Gastrocnemius medialis (tissue), 4 donors: ENCODE results near the gene FBLN1.

Experiments used
- POLR2A ChIP-seq, 2 donors: fragments of 450-650 bp; IDR thresholded peaks; one replicate each; pipeline ENCODE4 v1.6.1; 2017; ENCODE audit warnings: antibody characterized with exemption in 2 of 2, mild to moderate bottlenecking in 2 of 2, moderate library complexity in 2 of 2
- TF ChIP-seq, protein P1 (sequence below), 5 experiments: fragments of 450-650 bp in 3 of 5; fragments of 200-600 bp in 2 of 5; sonication (generic) in 2 of 5; IDR thresholded peaks in 4 of 5; conservative IDR thresholded peaks in 1 of 5; 1 replicate in 4 of 5; 2 replicates in 1 of 5; pipeline ENCODE4 v1.5.1; 2016 to 2019; ENCODE audit warnings: antibody characterized with exemption in 5 of 5, mild to moderate bottlenecking in 3 of 5, moderate library complexity in 3 of 5

DNA sequence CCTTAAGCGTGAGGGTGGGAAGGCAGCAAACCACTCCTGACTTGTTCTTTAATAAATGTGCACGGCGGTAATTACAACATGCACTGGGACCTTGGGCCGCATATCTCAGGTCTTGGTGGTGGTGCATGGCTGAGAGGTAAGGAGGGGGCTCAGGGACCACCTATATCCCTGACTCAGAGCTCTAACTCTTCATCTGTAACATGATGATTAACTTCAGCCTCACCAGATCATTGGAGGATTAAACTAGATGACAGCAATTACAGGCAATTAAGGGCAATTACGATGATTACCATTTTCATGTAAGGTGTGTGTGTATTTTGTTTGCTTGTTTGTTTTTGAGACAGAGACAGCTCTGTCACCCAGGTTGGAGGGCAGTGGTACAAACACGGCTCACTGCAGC is 45.0 kb downstream of the FBLN1 start:
- TF ChIP-seq, protein P1, sequence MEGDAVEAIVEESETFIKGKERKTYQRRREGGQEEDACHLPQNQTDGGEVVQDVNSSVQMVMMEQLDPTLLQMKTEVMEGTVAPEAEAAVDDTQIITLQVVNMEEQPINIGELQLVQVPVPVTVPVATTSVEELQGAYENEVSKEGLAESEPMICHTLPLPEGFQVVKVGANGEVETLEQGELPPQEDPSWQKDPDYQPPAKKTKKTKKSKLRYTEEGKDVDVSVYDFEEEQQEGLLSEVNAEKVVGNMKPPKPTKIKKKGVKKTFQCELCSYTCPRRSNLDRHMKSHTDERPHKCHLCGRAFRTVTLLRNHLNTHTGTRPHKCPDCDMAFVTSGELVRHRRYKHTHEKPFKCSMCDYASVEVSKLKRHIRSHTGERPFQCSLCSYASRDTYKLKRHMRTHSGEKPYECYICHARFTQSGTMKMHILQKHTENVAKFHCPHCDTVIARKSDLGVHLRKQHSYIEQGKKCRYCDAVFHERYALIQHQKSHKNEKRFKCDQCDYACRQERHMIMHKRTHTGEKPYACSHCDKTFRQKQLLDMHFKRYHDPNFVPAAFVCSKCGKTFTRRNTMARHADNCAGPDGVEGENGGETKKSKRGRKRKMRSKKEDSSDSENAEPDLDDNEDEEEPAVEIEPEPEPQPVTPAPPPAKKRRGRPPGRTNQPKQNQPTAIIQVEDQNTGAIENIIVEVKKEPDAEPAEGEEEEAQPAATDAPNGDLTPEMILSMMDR (IDR thresholded peaks at IDR 0.05 in 4 of 5, conservative IDR thresholded peaks at IDR 0.05 in 1 of 5) = no peak
- TF ChIP-seq POLR2A (IDR thresholded peaks at IDR 0.05) = no peak
